DMS153 (cell line): Measurements from ENCODE around the gene RNU1-4.
"Not testable (repeated sequence)": the region's sequence is repeated elsewhere in the genome, so short reads cannot be mapped to it uniquely, and the experiment has no call there.

Source experiments
- DNase-seq: peaks from one replicate; lab custom pipeline; 2025; lab: John Stamatoyannopoulos, UW

Gene RNU1-4

GRCh38 chr1:16770139-16770759 lies 29.9 kb downstream of the RNU1-4 start:
- not testable (repeated sequence) for DNase-seq

DNA sequence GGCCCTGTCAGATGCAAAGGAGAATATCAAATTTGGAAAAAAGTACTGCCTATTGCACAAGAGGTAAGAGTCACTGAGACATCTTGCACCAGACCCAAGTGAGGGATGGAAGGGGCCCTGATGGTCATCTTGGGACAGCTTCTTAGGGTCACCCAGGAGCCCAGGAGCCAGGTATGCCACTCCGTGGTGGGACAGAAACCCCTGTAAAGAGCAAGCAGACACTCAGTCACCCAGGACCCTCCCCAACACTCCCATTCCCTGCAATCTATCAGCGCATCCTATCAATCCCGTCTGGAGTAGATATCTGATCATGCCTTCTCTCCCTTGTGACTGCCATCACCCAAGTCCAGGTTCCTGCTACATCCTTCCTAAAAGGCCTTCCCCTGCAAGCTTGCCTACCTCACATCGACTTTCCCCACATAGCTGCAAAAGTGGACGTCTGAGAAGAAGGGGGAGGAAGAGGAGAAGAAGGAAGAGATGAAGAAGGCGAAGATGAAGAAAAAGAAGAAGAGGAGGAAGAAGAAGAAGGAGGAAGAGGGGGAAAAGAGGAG lies 30.7 kb downstream of the RNU1-4 start:
- not testable (repeated sequence) for DNase-seq

DNA sequence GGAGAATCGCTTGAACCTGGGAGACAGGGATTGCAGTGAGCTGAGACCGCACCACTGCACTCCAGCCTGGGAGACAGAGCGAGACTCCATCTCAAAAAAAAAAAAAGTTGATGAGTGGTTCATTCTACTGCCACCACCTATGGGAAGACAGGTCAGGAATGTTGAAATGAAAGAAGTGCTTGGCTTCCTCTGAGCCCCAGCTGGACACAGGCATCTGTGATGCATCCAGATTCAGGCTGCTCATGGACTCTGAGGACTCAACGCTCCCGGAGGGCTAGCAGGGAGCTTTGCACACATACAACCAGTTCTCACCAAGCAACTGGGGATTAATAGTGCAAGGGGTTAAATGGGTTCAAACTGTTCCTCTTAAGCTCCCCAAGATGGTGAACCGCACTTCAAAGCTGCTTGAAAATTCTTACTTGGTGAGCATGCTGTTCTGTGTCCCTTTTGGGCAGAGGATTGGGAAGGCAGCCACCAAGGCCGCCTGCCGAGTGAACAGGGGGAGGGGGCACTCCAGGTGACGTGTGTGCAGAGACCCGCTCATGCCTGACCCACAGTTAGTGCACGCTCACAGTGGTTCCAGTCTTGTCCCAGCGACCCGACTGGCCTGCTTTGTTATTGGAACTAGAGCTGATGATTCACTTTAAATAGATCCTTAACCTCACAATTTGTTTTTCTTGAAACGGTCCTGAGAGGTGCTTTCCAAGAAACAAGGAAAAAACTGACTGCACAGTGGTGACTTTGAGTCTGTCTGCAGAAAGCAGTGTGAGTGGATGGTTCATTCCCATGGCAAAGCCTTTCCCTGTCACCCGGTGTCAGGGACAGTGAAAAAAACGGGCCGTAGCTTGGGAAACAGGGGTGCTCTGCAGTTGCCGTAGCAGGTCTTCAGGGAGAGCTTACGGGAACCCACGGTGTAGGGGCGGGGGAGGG lies 32.2 kb downstream of the RNU1-4 start:
- not testable (repeated sequence) for DNase-seq

GRCh38 chr1:16773205-16773596 lies 32.9 kb downstream of the RNU1-4 start:
- DNase-seq, result not testable (repeated sequence)

- DNase-seq, result not testable (repeated sequence)
These were observed 33.4 kb downstream of the RNU1-4 start for GRCh38 chr1:16773723-16774122.

DNA sequence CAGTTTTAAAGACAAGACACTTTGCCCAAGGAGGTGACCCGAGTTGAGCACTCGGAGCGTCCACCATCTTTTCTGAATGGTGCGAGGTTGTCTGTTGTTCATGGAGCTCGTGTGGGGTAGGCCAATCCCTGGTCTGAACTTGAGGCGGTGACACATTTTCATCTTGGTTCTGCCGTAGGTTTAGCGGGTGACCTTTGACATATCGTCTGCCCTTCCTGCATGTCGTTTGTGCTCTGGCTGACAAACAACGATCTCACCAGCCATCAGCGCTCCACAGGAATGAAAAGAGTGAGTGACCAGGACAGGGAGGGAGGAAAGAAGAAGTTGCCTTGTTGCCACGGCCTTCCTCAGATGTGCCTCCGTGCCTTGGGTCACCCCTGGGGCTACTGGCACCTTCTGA lies 34.5 kb downstream of the RNU1-4 start:
- DNase-seq, result not testable (repeated sequence)

DNA sequence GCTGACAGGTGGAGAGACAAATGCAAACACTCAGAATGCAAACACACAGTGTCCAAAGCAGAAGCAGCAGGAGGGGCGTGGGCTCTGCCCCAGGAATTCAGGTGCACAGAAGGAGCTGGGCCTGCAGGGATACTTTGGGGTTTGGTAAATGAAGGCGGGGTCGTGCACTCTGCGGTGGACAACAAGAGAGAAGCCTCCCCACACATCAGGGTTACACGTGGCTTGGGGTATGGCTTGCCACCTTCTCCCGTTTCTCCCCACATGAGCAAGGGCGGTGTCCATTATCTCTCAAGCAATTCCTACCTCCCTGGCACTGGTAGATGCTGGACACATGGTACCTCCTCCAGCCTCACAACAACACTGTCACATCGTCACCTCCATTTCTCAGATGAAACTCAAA lies 35.0 kb downstream of the RNU1-4 start:
- DNase-seq, result not testable (repeated sequence)

DNA sequence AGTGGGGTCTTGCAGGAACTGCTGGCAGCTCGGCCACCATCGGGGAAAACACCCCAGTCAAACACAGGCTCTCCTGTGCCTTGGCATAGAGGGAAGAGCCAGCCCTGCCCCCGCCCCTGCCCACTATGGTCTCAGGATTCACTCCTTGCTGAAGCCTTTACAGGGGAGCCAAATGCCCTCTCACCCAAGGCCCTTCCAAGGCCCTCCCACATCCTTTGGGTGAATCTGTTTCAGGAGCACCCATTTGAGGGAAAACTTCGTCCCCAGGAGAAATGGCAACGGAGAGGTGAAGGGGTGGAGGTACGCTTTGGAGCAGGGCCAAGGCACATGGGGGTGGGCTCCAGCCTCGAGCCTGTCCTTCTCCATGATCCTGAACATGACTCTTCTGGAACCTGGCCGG lies 35.9 kb downstream of the RNU1-4 start:
- not testable (repeated sequence) for DNase-seq

DNA sequence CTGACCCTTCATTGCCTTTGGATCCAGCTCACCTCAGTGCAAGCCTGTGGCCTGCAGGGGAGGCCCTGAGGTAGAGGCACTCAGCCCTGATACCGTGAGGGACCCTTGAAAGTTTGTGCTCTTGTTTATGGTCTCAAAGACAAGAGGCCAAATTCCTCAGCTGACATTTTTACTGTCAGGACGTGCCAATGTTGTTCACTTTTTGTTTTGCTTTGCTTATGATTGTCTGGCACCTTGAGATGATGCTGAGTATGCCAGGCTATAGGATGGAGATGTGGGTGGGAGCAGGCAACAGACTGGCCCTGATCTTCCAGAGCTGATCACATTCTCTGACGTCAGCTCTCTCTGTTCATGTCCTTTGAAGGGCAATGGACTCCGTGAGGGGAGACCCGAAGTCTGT lies 36.5 kb downstream of the RNU1-4 start:
- not testable (repeated sequence) for DNase-seq

GRCh38 chr1:16777821-16778220 lies 37.5 kb downstream of the RNU1-4 start:
- not testable (repeated sequence) for DNase-seq

DNA sequence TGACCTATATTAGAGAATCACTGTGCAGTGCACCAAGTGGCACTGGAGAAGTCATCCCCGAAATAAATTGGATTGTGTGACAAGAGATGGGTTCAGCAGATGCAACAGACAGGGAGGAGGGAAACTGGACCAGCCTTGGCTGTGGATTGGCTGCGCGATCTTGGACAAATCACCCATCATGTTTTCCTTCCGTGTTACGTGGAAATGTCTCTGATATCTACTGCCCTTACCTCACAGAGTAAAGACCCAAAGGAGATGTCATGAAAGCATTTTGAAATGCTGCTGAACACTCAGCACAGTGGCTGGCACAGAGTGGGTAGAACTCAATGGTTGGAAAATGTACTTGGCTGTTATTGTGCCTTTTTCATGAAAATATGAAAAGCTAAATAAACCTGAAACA lies 39.2 kb downstream of the RNU1-4 start:
- not testable (repeated sequence) for DNase-seq

- not testable (repeated sequence) for DNase-seq
These were observed 40.7 kb downstream of the RNU1-4 start for GRCh38 chr1:16781033-16781432.

- DNase-seq, result not testable (repeated sequence)
These were observed 41.3 kb downstream of the RNU1-4 start for GRCh38 chr1:16781625-16782024.

DNA sequence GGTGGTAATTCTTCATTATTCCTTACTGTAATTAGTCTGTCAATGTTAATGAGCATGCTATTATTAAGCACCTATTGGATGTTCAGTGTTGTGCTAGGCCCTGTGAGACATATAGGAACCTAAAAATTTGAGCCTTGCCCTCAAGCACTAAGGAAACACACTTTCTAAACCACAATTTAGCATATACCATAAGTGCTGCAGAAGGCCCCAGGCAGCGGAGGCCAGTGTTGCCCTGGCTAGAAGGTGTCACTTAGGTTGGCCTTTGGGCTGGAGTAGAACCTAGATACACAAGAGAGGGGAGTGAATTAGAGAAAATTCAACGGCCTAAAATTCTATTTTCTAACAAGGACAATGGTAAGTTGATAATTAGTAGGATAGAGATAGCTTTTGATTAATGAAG lies 44.6 kb downstream of the RNU1-4 start:
- not testable (repeated sequence) for DNase-seq

DNA sequence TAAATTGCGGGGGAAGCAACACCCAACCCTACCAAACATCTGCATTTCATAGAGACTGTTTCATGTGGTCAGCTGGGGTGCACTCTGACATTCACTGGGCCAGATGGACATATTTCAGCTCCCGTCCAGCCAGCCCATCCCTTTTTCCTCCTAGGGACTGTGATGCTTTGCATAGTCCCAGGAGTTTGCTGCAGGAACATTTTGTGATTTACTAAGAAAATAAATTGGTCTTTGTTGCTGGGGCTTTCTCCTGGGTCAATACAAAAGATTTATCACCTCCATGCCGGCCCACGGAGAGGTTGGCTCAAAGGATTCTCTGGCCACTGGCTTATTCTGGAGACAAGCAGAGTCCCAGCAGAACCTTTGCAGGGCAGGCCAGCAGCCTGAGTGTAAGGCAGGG lies 46.0 kb downstream of the RNU1-4 start:
- DNase-seq, result not testable (repeated sequence)

DNA sequence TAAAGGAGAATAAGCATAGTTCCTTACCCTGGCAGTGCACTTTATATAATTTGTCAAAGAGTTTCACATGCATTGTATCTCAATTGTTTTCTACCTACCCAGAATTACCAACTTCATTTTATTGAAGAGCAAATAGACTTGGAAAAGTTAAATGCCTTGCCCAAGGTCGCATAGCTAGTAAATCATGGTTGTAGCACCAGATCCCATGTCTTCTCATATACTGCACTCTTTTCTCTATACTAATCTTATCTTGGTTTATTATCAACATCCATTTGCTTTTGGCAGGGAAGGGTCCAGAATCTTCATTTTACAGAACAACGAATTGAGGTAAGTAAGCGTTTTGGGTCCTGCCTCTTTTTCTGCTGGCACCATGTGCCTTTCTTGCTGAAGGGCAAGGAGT lies 46.9 kb downstream of the RNU1-4 start:
- DNase-seq, result not testable (repeated sequence)

GRCh38 chr1:16787711-16788110 lies 47.4 kb downstream of the RNU1-4 start:
- not testable (repeated sequence) for DNase-seq
